VCaP (cell line): ENCODE results near the gene INSL3.

Experiments used
- H3K27ac ChIP-seq: fragments of 450-650 bp; 2 replicates; pipeline ENCODE4 v1.5.1; 2017
- TF ChIP-seq, protein P1 (sequence below): fragments of 450-650 bp; conservative IDR thresholded peaks from 2 replicates; pipeline ENCODE4 v1.5.1; 2017; ENCODE audit warnings: mild to moderate bottlenecking, moderate library complexity

The INSL3 gene

DNA sequence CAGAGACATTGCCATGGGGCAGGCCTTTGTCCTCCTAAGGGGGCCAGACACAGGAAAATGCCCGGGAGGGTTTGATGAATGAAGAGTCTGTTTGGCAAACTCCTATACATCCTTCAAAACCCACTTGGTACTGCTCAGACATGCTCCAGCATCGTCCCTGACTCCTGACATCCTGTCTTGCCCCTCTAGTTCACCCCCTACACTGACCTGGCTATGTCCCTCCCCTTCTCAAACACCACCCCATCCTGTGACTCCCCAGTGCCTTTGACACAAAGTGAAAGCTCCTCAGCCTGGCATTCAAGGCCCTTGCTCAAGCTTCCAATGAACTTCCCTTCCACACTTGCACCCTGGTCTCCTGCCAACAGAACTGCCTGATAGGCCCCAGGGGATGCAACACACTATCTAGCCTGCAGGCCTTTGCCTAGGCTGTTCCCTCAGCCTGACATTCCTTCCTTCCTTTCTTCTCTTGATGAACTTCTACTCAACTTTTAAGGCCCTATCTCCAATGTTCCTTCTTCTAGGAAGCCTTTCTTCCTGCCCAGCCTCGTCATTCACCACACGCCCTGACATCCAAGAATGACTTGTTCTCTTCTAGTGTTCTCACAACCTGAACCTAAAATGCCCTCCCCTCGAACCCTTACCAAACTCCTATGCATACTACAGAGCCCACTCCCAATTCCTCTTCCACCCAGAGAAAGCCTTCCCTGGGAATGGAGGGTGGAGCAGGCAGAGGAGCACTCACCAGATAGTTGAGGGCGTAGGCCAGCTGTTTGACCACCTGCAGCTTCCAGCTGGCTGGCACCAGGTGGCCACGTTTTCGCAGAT is 14.1 kb upstream of the INSL3 start:
- TF ChIP-seq, protein P1, sequence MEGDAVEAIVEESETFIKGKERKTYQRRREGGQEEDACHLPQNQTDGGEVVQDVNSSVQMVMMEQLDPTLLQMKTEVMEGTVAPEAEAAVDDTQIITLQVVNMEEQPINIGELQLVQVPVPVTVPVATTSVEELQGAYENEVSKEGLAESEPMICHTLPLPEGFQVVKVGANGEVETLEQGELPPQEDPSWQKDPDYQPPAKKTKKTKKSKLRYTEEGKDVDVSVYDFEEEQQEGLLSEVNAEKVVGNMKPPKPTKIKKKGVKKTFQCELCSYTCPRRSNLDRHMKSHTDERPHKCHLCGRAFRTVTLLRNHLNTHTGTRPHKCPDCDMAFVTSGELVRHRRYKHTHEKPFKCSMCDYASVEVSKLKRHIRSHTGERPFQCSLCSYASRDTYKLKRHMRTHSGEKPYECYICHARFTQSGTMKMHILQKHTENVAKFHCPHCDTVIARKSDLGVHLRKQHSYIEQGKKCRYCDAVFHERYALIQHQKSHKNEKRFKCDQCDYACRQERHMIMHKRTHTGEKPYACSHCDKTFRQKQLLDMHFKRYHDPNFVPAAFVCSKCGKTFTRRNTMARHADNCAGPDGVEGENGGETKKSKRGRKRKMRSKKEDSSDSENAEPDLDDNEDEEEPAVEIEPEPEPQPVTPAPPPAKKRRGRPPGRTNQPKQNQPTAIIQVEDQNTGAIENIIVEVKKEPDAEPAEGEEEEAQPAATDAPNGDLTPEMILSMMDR: no peak
- no peak overlapping the region for H3K27ac ChIP-seq

DNA sequence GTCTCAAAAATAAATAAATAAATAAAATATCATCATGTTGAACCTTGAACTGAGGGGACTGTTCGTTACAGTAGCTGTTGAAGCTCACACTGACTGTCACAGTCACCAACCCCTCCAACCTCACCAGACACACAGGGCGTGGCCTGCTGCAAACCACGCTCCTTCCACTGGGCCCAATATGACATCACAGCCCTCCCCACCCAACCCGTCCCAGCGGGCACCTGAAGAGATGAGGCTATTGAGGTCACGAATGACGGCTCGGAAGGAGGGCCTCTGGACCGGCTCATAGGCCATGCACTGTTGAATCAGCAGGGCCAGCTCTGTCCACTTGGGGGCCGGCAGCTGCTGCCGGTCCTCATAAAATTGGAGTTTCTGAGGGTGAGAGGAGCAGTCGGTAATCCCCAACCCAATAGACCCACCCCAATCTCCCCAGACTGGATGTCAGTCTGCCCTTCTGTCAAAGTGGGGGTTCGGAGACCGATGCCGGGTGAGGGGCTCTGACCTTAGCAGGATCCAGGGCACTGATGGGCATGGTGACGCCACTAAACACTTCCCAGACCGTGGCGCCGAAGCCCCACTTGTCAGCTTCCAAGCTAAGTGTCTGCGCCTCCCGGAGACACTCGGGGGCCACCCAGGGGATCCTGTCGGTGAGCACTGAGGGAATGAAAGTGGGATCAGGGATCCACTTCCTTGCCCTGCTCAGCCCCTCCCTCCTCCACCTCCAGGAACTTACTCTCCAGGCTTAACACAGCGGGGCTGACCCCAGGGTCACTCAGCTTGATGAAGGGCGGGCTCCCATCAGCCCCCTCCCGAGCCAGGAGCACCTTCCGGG is 13.2 kb upstream of the INSL3 start:
- no peak overlapping the region for H3K27ac ChIP-seq
- TF ChIP-seq, protein P1: peak; percentile 22; the same call in 1 of the 2 replicates

DNA sequence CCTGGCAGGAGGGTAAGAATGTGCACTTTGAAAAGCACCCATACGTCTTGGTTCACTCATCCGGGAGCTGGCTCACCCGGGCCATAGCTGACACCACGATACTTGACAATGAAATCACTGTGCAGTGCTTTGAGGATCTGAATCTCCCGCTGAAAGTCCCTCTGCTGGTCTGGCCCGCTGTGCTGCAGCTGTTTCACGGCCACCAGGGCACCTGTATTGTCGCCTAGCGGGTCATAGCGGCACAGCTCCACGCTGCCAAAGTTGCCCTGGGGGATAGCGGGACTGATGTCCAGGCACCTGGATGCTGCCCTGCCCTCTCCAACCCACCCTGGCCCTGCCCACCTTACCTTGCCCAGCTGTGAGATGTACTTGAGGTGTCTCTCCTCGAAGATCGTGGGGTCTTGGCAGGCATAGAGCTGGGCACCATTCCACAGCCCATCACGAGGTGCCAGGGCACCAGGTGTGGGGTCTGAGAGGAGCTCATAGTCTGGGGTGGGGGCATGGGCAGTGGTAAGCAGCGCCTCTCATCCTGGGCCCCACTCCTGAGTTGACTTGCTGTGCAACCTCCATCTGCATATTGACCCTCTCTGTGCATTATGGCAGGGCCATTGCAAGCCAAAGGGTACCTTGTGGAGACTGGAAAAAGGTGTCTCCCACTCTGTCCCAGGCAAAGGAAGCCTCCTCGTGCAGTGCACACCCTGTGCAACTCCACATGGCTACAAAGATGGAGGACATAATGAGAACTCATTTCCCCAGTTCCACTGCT is 11.3 kb upstream of the INSL3 start:
- H3K27ac ChIP-seq: no peak overlapping the region
- TF ChIP-seq, protein P1: no peak

DNA sequence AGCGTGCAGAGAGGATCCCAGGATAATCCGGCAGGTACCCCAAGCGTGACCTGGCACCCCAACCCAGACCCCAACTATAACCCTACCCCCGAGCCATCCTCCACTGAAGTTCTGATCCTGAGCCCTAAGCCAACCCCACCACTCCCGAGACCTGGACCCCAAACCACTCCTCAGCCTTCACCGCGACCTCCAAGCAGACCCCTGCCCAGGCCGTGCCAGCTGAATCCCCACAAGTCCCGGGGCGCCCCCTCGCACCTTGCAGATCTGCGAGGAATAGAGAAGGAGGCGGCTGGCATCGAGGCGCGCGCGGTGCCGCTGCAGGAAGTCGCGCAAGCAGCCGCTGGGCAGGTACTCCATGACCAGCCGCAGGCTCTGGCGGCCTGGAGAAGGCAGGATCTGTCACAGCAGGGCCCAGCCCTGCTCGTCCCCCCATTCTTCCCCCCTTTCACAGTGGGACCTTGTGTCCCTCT is 10.1 kb upstream of the INSL3 start:
- no peak overlapping the region for H3K27ac ChIP-seq
- TF ChIP-seq, protein P1: no peak

DNA sequence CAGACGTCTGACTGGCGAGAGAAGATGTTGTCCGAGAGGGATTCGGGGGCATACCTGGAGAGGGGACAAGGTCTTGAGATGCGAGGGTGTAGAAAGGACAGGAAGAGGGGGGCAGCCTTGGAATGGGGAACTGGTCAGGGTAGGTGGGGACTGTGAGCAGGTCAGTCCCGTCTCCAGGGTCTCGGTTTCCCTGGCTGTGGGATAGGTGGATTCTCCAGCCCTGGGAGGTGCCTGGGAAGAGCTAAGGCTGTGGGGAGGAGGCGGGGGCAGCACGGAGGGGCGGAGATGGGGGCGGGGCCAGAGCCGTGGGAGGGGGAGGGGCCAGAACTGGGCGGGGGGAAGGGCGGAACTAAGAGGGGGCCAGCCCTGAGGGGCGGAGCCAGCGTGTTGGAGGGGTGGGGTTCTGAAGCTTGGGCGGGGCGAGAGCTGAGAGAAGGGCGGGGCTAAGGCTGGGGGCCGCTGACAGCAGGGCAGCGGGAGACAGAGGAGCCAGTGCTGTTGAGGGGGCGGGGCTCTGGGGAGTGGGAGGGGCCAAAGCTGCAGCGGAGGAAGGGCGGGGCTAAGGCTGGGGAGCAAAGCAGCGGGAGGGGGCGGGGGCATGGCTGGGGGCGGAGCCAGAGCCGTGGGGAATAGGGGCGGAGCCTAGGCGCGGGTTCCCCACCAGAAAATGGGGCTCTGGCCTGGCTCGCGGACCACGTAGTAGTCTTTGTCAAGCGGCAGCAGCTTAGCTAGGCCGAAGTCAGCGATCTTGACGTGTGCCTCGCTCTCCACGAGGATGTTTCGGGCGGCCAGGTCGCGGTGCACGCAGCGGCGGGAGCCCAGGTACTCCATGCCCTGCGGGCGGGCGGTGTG is 9.5 kb upstream of the INSL3 start:
- H3K27ac ChIP-seq: peak overlapping the region; percentile 68
- TF ChIP-seq, protein P1: no peak

DNA sequence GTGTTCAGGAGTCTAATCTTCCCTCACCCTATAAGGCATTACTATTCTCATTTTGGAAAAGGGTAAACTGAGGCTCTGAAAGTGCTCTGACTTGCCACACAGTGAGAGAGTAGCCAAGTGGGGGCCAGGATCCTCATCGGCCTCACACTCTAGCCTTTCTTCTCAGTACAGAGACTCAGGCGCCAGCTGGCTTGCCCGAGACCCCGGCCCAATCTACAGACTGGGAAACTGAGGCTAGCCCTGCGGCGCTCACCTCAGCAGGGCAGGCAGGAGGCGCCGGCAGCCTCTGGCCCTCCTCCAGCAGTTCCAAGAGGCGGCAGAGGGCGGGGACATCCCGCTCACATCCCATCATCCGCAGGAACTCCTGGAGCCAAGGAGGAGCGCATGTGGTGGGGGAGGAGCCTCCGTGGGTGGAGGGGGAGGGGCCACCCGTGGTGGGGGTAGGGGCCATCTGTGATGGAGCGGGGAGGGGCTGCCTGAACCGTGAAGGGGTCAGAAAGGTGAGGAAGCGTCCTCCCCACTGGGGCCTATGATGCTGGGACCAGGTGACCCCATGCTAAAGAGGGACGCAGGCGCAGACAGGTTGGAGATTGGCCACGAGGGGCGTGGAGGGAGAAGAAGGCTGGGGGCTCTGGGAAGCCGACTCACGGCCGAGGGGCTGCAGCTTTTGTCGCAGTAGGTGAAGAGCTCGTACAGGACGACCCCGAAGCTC is 8.7 kb upstream of the INSL3 start:
- TF ChIP-seq, protein P1: peak; percentile 31
- peak overlapping the region; percentile 68 for H3K27ac ChIP-seq
